PFSK-1 (cell line): Measurements from ENCODE around the gene COPS8.

Source experiments
- FOXP2 ChIP-seq: optimal IDR thresholded peaks from 2 replicates; pipeline ENCODE3; 2011; ENCODE audit warnings: borderline replicate concordance, control low read depth, inconsistent platforms; ENCODE audit not compliant: insufficient read depth; ENCODE audit errors: extremely low read length, extremely low read depth
- POLR2AphosphoS5 ChIP-seq: IDR thresholded peaks from 2 replicates; pipeline ENCODE4 v1.6.1; 2012; ENCODE audit warnings: low read depth, mild to moderate bottlenecking, control low read depth, low read length, moderate library complexity
- TAF1 ChIP-seq: IDR thresholded peaks from 2 replicates; pipeline ENCODE4 v1.6.1; 2012; ENCODE audit warnings: low read length, control low read depth, borderline replicate concordance; ENCODE audit not compliant: insufficient read depth

DNA sequence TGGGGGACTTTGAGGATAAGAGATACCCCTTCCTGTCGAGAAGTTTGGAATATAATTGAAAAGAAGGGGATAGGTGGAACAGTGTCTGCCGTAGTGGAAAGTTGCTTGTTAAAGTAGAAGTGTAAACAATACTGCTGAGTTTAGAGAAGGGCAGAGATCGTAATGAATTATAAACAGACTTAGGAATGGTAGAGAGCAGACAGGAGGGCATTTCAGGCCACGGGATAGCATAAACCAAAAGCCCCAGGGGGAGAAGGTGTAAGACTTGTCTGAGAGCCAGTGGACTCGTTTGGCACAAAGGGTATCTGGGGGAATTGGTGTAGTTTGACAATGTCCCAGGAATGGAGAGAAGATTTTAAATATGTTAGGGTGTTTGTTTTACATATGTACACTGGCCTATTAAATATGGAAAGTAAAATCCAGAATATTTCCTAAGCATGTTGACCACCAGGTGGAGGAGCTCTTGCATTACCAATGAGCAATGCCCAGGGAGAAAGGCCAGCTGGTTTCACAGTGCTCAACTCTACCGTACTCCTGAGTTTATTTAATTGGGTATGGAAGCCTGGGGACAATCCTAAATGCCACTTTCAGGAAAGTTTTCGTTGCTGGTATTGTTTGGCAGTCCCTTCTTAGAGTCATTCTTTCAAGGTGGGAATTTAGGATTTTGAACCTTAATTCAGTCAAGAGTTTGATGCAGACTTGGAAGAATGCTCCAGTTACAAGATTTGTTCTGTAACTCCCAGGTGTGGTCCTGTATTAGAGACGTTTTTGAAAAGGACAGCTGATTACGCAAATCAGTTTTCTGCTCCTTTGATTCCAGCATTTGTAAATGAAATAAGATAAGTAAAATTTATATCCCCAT lies 7.5 kb downstream of the COPS8 start:
- TF ChIP-seq POLR2AphosphoS5 (no peak), FOXP2 (no peak), TAF1 (no peak)
